Measurements from ENCODE around the gene LHX2.

DNA sequence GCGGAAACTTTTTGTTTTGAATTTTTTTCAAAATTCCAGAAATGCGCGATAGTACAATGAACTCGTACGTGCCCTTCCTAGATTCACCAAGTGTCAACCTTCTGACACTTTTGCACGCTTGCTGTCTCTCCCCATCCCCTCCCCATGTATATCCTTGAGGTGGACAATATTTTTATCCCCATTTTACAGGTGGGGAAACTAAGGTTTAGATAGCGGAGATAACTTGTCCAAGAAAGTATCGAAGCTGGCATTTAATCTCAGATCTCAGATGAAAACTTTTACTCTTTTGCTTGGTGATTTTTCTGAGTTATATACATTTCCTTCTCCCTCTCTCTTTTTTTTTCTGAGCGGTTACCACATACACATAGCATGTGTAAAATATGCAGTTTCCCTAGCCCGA, 34.6 kb downstream of the LHX2 start:
- TF ChIP-seq, protein P1, sequence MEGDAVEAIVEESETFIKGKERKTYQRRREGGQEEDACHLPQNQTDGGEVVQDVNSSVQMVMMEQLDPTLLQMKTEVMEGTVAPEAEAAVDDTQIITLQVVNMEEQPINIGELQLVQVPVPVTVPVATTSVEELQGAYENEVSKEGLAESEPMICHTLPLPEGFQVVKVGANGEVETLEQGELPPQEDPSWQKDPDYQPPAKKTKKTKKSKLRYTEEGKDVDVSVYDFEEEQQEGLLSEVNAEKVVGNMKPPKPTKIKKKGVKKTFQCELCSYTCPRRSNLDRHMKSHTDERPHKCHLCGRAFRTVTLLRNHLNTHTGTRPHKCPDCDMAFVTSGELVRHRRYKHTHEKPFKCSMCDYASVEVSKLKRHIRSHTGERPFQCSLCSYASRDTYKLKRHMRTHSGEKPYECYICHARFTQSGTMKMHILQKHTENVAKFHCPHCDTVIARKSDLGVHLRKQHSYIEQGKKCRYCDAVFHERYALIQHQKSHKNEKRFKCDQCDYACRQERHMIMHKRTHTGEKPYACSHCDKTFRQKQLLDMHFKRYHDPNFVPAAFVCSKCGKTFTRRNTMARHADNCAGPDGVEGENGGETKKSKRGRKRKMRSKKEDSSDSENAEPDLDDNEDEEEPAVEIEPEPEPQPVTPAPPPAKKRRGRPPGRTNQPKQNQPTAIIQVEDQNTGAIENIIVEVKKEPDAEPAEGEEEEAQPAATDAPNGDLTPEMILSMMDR (conservative IDR thresholded peaks at IDR 0.05; ENCODE audit: low read depth in 2 of 2) = no peak
- no peak for TF ChIP-seq POLR2AphosphoS5 (IDR thresholded peaks at IDR 0.05; ENCODE audit: low read depth)
- no peak for TF ChIP-seq EZH2phosphoT487 (IDR thresholded peaks at IDR 0.05; ENCODE audit: unreplicated experiment)
- no peak for TF ChIP-seq EZH2 (IDR thresholded peaks at IDR 0.05; ENCODE audit: low read depth, unreplicated experiment)
- no peak for TF ChIP-seq CREB1 (CRISPR knock-in tag; IDR thresholded peaks at IDR 0.05; ENCODE audit: low read depth)
- no peak for TF ChIP-seq JUNB (IDR thresholded peaks at IDR 0.05; ENCODE audit: unreplicated experiment)

Data from GM23338 (cell line).